NCI-H2029 (cell line): ENCODE results near the gene NCK2.

Experiments
- DNase-seq: peaks from one replicate; lab custom pipeline; 2025; lab: John Stamatoyannopoulos, UW

The NCK2 gene

DNA sequence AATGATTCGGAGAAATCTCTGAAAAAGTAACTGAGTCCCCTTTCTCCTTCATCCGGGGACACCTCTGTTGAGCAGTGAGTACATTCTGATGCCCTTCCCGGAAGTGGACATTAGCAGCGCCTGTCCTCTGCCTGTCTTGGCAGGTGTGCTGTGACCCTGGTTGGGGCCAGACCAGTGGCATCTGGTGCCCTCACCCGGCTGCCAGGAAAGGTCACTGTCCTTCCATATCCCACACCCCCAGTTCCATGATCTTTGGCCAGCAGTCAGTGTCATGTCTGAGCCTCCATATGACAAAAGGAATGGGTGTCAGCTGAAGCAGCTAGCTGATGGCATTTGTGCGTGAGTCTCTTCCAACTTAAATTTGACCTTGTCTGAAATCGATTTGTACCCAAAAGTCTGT lies 128.1 kb downstream of the NCK2 start:
- no peak for DNase-seq

DNA sequence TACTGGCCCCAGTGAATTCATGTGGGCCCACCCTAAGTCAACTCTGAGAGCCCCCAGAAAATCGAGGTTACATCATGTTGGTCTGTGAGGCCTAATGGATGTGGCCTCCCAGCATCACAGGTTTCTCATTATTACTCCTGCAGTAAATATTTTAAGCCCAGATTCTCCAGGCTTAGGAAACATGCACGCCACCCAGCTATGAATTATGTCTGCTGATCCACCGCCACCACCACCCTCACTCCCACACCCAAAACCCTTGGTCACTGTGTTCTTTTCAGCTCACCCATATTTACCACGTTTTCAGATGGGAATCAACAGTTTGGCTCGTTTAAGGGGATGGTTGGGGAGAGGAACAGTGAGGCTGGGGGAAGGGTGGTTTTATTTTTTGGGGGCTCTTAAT lies 128.6 kb downstream of the NCK2 start:
- DNase-seq: no peak

DNA sequence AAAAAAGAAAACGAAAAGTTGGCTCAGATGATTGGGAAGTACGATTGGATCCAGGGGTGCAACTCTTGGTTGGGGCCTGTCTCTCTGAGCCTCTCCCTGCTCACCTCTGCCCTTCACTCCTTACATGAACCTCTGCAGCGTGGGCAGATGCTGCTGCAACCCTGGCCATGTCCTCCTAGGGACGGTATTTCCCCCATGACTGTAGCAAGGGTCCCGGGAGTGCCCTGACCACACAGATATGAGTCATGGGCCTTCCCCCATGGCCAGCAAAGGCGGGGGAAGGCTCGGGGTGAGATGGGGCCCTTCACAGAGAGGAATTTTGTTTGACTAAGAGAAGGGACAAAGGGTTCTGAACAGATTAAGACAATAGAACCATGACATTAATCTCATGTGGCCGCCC lies 129.0 kb downstream of the NCK2 start:
- no peak for DNase-seq

DNA sequence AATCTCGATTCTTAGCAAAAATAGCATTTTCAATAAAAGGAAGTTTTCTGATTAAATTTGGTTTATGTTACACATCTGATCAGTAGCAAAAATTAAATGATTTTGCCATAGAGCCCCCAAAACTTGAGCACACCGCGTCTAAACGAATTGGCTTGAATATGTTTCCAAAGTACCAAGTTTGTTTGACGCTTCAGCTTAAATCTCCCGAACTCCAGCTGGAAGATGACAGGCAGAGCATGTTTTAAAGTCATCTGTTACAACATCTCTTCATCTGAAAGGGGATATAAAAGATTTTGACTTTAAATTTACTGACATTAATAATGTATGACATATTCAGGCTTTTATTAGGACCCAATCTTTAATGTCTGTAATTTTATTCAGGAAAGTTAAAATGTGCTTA lies 129.8 kb downstream of the NCK2 start:
- no peak for DNase-seq

DNA sequence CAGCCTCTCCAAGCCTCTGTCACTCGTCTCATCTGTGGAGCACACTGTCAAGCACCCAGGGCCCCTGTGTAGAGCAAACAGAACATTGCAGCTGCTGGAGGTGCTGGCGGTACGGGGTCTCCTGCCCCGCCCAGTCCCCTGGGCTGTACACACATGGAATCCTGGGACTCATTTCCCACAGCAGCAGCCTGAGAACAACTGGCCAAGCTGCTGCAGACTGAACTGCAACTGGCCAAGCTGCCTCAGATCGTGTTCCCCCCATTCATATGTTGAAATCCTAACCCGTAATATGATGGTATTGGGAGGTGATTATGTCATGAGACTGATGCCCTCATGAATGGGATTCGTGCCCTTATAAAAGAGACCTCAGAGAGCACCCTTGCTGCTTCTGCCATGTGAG lies 130.5 kb downstream of the NCK2 start:
- no peak for DNase-seq

DNA sequence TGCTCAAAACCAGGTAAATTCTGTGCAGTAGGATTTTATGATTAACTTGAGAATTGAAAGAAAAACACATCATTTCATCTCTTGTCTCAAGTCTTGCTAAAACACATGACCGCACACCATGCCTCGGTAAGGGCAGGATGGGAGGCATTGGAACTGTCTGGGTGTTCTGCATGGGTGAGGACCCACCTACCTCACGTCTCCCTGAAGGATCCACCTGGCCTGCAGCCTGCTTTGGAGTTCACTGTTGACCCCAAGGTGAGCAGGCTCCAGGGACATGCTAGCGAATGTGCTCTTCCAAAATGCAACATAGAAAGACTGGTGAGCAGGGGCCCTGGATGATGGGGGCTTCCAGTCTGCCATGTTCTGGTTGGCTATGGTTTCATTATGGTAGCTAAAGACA lies 131.5 kb downstream of the NCK2 start:
- DNase-seq: no peak

DNA sequence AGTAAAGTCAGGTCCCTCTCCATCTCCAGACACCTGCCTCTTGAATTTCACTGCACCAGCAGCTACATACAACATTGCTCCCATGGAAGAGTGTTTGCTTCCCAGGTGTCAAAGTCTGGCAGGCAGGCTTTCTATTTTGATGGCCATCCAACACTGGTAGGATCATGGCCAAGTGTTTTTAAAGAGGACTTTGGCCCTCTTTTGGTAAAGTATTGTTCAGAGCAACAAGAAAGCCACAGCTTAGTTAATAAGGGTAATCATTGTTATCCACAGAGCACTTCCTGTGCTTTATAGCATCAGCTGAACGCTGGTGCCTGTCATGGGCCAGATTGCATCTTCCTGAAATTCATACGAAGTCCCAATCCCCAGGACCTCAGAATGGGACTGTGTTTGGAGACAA lies 133.2 kb downstream of the NCK2 start:
- no peak for DNase-seq

DNA sequence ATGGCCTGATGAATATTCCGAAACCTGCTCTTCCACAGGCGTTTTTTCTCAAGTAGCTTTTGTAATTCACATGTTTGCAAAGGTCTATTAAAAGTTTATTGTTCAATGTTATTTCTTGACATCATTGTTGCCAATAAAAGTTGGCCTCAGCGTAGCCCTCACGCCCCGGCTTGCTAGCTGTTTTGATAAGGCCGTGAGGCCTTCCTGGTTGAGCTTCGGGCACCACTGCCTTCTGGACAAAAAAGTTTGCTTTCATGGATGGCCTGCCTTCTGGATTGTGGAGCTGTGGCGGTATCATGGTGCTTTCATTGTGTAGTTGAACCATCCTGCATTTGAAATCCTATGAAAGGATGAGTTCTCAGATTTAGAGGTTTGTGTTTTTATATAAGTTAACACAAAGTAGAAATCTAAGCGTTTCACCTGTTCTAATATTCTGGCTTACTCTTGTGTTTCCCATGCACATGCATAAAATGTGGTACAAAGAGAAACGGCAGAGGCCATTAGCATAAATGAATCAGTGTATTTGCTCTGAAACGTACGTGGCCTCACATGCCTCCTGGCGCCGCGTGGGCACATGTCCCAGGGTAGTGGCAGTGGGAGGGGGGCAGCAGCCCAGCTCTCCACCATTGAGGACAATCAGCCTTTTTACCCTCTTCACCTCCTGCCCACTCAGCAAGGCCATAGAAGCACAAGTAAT lies 134.5 kb downstream of the NCK2 start:
- DNase-seq: no peak

DNA sequence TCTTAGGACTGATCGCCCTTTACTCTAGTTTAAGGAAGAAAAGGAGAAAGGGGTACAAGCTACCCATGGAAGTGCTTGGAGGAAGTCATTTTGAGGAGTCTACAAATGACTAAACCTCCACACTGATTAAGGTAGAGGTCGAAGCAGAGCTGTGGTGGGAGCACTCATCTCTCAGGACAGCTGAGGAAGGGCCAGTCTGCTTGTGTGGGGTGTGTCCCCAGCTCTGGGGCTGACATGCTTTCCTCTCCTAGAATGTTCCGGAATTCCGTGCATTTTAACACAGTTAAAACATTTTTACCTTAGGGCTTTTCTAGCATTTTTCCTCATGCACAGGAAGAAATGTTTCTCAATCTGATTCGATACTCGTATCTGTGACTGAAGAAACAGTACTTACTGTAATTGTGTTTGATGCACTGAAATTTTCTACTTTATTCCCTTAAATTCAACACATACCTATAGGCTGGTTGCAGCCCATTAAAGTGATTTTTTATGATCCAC lies 135.1 kb downstream of the NCK2 start:
- DNase-seq: no peak

DNA sequence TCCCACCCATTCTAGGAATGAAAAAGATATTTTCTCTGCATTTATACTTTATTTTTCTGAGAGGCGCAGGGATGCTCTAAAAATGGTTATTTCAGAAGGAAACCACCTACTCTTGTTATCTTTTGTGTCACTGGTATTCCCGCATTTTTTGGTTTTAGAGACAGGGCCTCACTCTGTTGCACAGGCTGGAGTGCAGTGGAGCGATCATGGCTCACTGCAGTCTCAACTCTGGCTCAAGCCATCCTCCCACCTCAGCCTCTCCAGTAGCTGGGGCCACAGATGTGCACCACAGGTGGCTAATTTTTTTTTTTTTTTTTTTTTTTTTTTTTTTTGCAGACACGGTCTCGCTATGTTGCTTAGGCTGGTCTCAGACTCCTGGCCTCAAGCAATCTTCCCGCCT lies 135.9 kb downstream of the NCK2 start:
- DNase-seq: no peak

DNA sequence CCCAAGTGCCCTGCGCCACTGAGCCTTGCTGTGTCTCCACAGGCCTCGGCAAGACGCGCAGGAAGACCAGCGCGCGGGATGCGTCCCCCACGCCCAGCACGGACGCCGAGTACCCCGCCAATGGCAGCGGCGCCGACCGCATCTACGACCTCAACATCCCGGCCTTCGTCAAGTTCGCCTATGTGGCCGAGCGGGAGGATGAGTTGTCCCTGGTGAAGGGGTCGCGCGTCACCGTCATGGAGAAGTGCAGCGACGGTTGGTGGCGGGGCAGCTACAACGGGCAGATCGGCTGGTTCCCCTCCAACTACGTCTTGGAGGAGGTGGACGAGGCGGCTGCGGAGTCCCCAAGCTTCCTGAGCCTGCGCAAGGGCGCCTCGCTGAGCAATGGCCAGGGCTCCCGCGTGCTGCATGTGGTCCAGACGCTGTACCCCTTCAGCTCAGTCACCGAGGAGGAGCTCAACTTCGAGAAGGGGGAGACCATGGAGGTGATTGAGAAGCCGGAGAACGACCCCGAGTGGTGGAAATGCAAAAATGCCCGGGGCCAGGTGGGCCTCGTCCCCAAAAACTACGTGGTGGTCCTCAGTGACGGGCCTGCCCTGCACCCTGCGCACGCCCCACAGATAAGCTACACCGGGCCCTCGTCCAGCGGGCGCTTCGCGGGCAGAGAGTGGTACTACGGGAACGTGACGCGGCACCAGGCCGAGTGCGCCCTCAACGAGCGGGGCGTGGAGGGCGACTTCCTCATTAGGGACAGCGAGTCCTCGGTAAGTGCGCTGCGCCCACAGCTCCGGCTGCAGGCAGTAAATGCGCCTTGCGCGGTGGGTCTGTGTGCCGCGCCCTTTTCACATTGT lies 136.8 kb downstream of the NCK2 start:
- no peak for DNase-seq

DNA sequence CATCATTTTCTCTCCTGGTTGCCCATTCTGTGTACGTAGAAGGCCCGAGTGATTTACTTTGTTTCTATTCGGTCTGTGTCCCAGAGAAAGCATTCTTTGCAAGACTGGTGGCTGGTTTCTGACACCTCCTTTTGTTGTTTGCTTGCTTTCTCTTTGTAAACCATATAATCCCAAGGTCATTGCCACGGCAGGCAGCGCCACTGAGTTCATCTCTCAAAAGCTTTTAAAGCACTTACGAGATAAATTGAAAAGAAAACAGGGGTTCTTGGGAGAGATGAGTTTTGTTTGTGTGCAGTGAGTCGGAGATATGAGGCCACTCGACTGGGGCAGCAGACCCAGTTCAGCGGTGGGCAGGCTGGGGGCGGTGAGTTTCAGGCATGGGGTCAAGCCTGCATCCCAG lies 137.6 kb downstream of the NCK2 start:
- no peak for DNase-seq

DNA sequence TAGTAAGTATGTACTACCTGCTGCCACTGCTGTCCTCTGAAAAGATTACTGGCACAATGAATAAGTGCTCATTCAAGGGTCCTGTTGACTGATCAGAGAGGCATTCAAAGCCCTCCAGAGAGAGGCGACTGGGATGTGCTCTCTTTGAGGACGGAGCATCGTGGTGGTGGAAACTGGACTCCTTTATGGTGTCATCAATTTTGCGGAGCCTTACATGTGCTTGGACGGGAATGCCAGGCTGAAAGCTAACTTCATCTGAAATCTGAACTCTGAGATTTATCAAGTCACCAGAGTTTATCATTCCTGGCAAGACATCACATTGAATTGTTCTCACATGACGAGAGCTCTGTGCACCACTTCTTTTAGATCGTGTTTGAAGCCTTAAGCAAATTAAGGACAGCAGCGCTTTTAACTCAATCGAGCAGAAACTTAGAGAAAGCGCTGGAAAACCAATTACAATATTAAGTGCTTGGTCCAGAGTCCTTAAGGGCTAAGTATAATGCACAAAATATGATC lies 138.3 kb downstream of the NCK2 start:
- DNase-seq: no peak

DNA sequence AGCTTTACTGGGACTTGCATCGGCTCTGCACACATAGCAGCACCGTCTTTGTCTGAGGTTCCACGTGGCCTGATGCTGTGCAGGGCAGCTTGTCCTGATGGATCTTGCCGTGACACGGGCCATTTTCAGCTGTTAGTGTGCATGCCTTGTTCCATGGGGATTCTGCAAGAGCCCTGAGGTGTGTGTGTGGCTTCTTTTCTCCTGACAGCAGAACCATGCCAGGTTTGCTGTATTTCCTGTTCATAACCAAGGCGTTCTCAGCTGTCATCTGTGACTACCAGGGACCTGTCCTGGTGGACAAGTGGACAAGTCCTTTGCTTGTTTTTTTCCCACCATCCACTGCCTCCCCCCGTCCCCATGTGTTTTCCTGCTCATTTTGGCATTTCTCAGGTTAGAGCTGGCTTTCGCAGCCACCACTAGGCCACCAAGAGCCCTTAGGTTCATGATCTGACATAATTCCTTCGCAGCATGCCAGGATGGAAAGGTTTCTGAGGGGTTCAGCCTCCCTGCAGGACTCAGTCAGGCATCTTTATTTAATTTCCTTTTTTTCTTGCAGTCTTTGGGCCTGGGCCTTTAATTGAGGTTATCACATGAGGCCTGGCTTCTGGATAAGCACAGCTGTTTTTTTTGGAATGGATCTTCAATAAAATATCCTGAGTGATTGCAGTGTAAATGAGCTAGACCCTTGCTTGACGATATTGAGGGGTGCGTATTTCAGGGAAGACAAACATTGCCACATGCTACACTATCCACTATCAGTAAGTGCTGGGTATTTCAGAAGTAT lies 139.4 kb downstream of the NCK2 start:
- no peak for DNase-seq

DNA sequence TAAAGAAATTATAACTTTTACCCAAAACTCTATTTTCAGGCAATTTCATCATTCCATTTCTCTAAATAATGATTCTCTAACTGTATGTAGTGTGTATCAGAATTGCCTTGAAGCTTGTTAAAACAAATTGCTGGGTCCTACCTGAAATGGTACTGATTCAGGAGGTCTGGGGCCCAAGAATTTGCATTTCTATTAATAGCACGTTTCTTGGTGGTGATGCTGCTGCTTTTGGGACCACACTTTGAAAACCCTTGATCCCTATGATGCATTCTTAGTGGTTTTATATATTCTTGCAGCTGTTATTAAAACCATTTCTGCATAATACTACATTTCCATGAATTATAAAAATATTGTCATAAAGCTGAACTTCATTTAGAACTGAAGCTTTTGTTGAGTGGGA lies 140.7 kb downstream of the NCK2 start:
- no peak for DNase-seq

DNA sequence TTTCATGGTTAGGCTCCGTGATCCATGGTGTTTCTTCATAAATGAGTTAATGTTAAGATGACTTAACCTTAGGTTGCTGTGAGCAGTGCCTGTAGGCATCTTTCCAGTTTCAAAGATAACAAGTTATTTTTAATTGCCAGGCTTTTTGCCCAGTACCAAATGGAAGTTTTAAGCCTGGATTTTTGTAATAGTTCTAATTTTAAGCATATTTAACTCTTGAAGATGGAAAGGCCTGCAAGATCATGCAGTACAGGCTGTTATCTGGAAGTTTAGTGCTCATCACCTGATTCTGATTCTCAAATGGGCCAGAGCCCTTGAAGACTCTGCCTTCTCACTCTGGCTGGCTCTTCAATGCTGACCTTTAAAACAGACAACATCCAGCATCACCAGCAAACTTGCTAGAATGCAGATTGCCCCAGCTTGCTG lies 141.3 kb downstream of the NCK2 start:
- no peak for DNase-seq

DNA sequence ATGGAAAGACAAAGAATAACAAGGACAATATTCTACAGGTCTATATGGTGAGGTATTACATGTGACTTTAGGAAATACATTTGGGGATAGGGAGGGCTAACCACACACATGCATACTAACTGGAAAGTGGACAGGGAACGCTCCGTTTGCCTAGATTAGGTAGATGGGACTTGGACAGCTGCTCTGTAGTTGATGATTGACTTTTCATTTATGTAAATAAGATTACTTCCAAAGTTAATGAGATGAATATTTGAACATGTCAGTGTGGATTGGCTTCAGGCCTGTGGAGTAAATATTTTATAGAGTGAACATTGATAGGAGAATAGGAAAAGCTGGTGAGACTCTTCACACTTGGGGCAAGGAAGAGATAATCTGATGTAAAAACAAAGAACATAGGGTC lies 142.0 kb downstream of the NCK2 start:
- no peak for DNase-seq

DNA sequence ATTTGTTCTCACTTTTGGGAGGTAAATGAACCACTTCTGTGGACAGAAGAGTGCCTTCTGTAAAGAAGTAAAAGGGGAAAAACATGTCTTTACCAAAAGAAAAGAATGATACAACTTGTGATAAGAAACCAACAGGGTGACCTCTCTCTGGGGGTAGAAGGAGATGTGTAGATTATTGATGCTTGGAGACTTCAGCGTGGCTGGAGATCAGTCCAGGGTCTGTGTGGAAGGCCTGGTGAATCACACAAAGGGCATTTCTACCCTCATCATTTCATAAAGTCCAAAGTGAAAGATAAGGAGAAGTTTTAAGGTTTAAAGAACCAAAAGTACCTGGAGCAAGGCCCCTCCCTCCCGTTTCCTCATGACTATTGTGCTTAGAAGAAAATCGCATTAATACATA lies 142.5 kb downstream of the NCK2 start:
- DNase-seq: no peak

DNA sequence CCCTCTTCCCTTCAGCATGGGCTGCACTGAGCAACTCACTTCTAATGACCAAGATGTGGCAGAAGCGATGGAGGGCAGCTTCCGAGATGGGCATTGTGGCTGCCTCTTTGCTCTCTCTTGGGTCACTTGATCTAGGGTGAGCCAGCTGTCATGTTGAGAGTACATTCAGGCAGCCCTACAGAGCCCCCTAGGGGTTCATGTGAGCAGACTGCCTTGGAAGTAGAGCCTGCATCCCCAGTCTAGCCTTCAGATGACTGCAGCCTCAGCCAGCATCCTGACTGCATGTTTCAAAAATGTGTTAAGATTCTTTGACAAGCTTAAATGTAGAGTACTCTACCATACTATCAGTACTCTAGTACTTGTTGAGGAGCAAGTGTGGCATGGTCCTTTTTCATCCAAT lies 143.9 kb downstream of the NCK2 start:
- DNase-seq: no peak

DNA sequence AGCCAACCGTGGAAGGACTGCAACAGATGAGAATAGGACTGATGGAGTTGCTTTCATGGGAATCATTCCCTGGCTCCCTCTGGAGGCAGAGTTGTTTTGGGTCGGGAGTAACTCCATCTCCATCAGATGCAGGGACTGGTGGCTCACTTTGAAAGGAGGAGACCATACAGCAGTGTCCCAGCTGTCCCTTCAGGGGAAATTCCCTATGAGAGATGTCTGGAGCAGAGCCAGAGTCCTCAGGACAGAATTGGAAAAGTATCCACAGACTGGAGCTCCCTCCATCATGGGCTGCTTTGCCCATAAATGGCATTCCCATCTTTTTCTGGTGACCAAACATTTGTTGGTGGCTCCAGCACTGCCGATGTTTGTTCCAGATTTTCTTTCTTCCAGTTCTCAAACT lies 144.3 kb downstream of the NCK2 start:
- no peak for DNase-seq

DNA sequence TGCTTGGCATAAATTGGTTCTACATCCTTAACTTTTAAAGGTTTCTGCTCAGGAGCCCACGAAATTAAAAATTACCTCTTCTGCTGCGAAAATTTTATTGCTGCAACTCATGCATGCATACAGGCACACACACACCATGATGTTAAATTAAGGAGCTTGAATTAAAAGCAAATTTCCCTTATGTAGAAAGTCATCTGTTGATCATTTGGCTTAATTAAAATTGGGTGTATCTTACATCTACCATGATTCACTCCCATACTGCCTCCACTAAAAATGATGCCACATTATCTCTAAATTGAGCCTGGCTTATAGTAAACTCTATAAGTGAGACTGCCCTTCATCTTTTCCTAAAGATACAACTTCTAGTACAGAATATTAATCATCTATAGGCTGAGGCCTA lies 145.4 kb downstream of the NCK2 start:
- no peak for DNase-seq

DNA sequence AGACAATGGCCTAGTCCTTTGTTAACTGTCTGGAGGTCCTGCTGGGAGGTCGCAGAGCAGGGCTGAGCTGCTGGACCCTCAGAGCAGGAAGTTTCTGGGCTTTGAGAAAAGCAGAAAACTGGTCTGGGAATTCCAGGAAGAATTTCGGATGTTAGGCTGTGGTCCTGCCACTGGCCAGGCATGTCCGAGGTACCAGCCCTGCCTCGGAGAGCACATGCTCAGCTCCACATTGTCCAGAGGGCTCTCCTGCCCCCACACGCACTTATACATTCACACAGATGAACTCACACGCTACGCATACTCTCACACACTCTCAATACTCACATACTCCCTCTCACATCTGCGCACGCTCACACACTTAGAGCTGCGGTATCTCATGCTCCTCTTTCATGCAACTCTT lies 146.1 kb downstream of the NCK2 start:
- DNase-seq: no peak
